ENCODE results near the gene APOL2. TPM values are rescaled to one million over a fixed set of nuclear protein-coding genes. Genes with fewer than 3 reads are reported as not detected.
"Not testable (repeated sequence)": the region's sequence is repeated elsewhere in the genome, so short reads cannot be mapped to it uniquely, and the experiment has no call there.

The APOL2 gene
- total RNA-seq, 1 donor from 2014 or later = 15.7 TPM

GRCh38 chr22:36194385-36194784, 44.9 kb downstream of the APOL2 start:
- no peak overlapping the region for H3K27ac Mint-ChIP-seq (ENCODE audit: unreplicated experiment)
- no peaks in the 10 kb centered on the region for H3K27me3 Mint-ChIP-seq (ENCODE audit: low read depth)
- no peaks in the 10 kb centered on the region for H3K36me3 Mint-ChIP-seq (ENCODE audit: low read depth)
- H3K9me3 Mint-ChIP-seq = no peaks in the 10 kb centered on the region
- H3K4me3 Mint-ChIP-seq = no peak overlapping the region
- peaks cover 41% of the 10 kb centered on the region for H3K4me1 Mint-ChIP-seq
- DNase-seq (ENCODE audit: low read depth, low spot score) = no peak
- no peak for TF ChIP-seq CTCF (conservative IDR thresholded peaks at IDR 0.05)

GRCh38 chr22:36193577-36193976, 45.8 kb downstream of the APOL2 start:
- no peak overlapping the region for H3K27ac Mint-ChIP-seq (ENCODE audit: unreplicated experiment)
- no peak for TF ChIP-seq CTCF (conservative IDR thresholded peaks at IDR 0.05)
- H3K9me3 Mint-ChIP-seq = no peaks in the 10 kb centered on the region
- DNase-seq (ENCODE audit: low read depth, low spot score) = no peak
- no peaks in the 10 kb centered on the region for H3K27me3 Mint-ChIP-seq (ENCODE audit: low read depth)
- H3K4me1 Mint-ChIP-seq = peaks cover 40% of the 10 kb centered on the region
- H3K36me3 Mint-ChIP-seq (ENCODE audit: low read depth) = no peaks in the 10 kb centered on the region
- no peak overlapping the region for H3K4me3 Mint-ChIP-seq

- no peak for TF ChIP-seq CTCF (conservative IDR thresholded peaks at IDR 0.05)
- Mint-ChIP-seq H3K9me3 (no peaks in the 10 kb centered on the region), H3K27me3 (ENCODE audit: low read depth) (no peaks in the 10 kb centered on the region), H3K36me3 (ENCODE audit: low read depth) (no peaks in the 10 kb centered on the region), H3K4me1 (peaks cover 36% of the 10 kb centered on the region), H3K4me3 (no peak overlapping the region), H3K27ac (ENCODE audit: unreplicated experiment) (no peak overlapping the region)
- DNase-seq (ENCODE audit: low read depth, low spot score) = no peak
These were observed 46.2 kb downstream of the APOL2 start for GRCh38 chr22:36193171-36193570.

- no peak for DNase-seq (ENCODE audit: low read depth, low spot score)
- H3K9me3 Mint-ChIP-seq = no peaks in the 10 kb centered on the region
- no peaks in the 10 kb centered on the region for H3K36me3 Mint-ChIP-seq (ENCODE audit: low read depth)
- no peak overlapping the region for H3K4me3 Mint-ChIP-seq
- no peaks in the 10 kb centered on the region for H3K27me3 Mint-ChIP-seq (ENCODE audit: low read depth)
- H3K4me1 Mint-ChIP-seq = peaks cover 30% of the 10 kb centered on the region
- no peak for TF ChIP-seq CTCF (conservative IDR thresholded peaks at IDR 0.05)
- H3K27ac Mint-ChIP-seq (ENCODE audit: unreplicated experiment) = no peak overlapping the region
These were observed 46.8 kb downstream of the APOL2 start for GRCh38 chr22:36192542-36192941.

GRCh38 chr22:36191106-36191836, 48.1 kb downstream of the APOL2 start:
- TF ChIP-seq CTCF (conservative IDR thresholded peaks at IDR 0.05) = no peak
- Mint-ChIP-seq H3K4me3 (no peak overlapping the region), H3K27ac (ENCODE audit: unreplicated experiment) (no peak overlapping the region), H3K36me3 (ENCODE audit: low read depth) (no peaks in the 10 kb centered on the region), H3K9me3 (no peaks in the 10 kb centered on the region), H3K27me3 (ENCODE audit: low read depth) (peaks cover under 1% of the 10 kb centered on the region), H3K4me1 (peaks cover 17% of the 10 kb centered on the region)
- no peak for DNase-seq (ENCODE audit: low read depth, low spot score)

GRCh38 chr22:36187862-36188261, 51.5 kb downstream of the APOL2 start:
- H3K9me3 Mint-ChIP-seq; DNase-seq (ENCODE audit: low read depth, low spot score); H3K4me1 Mint-ChIP-seq; H3K27me3 Mint-ChIP-seq (ENCODE audit: low read depth); H3K4me3 Mint-ChIP-seq; H3K36me3 Mint-ChIP-seq (ENCODE audit: low read depth); H3K27ac Mint-ChIP-seq (ENCODE audit: unreplicated experiment): not testable (repeated sequence)
